ENCODE data around the gene AKR1C3.
"Not testable (repeated sequence)": the region's sequence is repeated elsewhere in the genome, so short reads cannot be mapped to it uniquely, and the experiment has no call there.

Gene AKR1C3

DNA sequence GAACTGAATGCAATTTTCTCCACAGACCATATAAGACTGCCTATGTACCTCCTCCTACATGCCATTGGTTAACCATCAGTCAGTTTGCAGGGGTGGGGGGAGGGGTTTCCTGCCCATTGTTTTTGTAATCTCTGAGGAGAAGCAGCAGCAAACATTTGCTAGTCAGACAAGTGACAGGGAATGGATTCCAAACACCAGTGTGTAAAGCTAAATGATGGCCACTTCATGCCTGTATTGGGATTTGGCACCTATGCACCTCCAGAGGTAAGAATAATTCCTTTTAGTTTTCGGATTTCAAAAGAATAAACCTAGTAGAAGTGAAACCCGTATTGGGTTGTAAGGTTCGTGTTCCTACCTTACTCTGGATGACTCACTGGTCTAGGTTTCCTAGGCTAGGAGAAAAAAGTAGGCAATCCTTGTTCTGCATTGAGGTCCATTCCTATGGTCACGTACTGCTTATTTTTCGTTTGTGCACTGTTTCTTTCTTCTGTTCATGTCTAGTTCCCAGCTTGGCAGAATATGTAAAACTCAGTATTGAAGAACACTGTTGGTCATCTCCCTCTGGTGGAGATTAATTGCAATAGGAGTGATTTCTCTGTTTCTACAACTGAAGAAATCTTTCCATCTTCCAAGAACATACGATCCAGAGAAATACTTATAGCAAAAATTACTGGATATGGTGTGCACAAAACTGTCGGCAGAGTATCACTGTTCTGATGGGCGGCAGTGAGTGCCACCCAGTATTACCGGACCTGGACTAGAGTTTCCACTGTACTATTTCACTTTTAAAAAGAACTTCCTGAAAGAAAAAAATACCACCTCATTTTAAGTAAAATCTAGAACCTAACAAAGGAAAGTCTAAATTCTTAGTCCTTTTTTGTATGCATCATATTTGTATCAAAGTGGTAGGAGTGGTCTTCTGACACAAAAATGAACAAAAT is at the start of gene AKR1C3:
AKR1C3 (plus strand) TSS at position 150 of the 941 bp plus-strand sequence; CDS start at position 181, 31 bp downstream.
- DNase-seq (ENCODE audit: low spot score), result no peak

DNA sequence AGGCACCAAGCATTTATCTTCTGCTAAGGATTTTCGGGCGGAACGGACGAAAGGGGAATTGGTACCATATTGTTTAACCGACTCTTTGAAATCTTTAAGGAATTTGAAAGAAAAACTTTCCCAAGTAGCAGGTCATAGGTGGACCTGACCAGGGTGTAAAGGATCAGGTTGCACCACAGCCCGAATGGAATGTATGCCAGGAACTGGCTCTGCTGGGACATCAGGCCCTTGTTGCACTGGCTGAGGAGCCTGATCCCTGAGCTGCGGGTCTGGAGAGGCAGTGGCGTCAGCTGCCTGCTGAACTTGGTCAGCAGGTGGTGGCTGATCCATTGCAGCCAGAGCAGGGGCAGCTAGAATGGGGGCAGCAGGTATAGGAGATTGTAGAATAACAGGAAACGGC is 49.1 kb upstream of the AKR1C3 start:
- no peak for DNase-seq (ENCODE audit: low spot score)

DNA sequence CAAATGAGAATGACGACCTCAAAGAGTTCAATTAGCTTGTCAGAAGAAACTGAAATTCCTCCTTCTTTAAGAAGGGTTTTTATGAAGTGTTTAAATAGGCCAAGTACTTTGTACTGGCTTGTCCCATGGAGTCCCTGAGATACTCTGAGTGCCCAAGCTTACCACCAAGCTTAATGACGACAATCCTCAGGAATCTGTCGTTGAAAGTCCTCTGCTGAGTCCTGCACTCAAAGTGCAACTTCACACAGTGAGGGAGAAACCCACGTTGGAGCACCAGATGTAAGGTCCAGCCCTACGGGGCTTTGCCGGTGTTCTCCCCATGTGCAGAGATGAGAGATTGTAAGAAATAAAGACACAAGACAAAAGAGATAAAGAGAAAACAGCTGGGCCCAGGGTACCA is 47.8 kb upstream of the AKR1C3 start:
- DNase-seq (ENCODE audit: low spot score), result no peak

DNA sequence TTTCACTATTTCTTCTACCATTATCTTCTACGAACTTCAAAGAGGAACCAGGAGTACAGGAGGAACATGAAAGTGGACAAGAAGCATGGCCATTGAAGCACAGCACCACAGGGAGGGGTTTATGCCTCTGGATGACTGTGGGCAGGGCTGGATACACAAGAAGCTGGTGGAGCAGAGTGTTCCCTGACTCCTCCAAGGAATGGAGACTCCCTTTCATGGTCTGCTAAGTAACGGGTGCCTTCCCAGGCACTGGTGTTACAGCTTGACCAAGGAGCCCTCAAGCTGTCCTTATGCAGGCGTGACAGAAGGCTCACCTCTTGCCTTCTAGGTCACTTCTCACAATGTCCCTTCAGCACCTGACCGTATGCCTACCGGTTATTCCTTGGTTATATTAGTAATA is 47.2 kb upstream of the AKR1C3 start:
- DNase-seq (ENCODE audit: low spot score), result not testable (repeated sequence)

DNA sequence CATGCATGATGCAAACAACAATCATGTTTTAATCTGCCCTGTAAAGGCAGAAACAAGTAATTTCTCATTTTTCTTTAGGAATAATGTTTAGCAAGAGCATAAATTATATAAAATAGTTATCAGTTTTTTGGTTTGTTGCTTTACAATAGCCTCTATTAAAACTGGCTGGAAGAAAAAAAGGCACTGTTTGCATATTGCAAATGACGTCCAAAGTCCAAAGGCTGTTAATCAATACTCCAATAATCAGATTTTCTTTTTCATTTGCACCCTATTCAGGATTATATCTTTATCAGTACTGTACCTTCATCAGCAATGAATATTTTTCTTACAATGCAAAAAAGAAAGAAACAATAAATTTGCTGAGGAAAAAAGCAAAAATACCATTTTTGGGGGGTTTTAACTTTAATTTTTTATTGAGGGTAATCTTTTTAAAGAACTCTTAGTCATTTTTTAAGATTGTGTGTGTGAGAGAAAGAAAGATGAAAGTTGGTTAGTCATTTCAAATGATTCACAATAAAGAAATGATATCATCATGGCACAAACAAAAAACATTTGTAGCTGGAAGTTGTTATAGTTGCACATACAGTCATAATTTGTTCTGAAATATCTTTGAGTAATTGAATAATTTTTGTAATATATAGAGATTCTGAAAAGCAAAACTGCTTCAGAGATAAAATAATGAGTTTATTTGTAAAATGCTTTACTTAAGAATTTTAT is 46.1 kb upstream of the AKR1C3 start:
- DNase-seq (ENCODE audit: low spot score), result no peak

DNA sequence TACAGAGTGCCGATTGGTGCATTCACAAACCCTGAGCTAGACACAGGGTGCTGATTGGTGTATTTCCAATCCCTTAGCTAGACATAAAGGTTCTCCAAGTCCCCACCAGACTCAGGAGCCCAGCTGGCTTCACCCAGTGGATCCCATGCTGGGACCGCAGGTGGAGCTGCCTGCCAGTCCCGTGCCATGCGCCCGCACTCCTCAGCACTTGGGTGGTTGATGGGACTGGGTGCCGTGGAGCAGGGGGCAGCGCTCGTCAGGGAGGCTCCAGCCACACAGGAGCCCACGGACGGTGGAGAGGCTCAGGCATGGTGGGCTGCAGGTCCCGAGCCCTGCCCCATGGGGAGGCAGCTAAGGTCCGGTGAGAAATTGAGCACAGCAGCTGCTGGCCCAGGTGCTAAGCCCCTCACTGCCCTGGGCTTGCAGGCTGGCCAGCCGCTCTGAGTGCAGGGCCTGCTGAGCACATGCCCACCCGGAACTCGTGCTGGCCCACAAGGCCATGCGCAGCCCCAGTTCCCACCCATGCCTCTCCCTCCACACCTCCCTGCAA is 41.2 kb upstream of the AKR1C3 start:
- not testable (repeated sequence) for DNase-seq (ENCODE audit: low spot score)

DNA sequence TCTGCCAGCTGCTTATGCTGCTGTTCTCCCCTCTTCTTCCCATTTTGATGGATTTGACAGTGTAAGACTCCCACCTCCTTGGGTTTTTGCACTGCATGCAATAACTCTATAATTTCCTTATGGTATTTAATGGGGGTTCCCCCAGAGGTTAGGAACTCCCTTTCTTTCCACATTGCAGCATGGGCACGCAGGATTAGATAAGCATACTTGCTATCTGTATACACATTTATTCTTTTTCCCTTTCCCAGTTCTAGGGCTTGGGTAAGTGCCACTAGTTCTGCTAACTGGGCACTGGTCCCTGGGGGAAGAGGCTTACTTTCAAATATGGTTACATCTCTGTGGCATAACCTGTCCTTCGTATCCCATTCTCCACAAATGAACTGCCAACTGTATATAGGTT is 39.4 kb upstream of the AKR1C3 start:
- not testable (repeated sequence) for DNase-seq (ENCODE audit: low spot score)

DNA sequence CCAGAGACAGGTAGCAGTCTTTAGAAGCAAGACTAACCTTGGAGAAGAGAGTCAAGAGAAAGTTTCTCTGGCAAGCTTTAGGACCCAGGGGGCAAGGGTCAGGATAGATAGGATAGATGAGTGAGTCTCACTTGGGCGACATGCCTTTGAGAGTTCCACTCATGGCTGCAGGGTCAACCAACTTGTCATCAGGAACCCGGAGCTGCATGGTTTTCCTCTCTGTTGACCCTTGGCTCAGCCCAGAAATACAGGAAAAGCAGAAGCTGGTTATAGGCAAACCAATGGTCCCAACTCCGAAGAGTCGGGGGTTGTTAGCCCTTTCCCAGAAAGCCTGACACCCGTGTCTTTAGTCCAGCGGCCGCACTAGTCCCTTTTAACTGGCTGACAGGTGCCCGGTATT is 34.9 kb upstream of the AKR1C3 start:
- not testable (repeated sequence) for DNase-seq (ENCODE audit: low spot score)

DNA sequence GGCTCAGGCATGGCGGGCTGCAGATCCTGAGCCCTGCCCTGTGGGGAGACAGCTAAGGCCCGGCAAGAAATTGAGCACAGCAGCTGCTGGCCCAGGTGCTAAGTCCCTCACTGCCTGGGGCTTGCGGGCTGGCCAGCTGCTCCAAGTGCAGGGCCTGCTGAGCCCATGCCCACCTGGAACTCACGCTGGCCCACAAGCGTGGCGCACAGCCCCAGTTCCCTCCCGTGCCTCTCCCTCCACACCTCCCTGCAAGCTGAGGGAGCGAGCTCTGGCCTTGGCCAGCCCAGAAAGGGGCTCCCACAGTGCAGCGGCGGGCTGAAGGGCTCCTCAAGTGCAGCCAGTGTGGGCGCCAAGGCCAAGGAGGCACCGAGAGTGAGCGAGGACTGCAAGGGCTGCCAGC is 33.4 kb upstream of the AKR1C3 start:
- not testable (repeated sequence) for DNase-seq (ENCODE audit: low spot score)

DNA sequence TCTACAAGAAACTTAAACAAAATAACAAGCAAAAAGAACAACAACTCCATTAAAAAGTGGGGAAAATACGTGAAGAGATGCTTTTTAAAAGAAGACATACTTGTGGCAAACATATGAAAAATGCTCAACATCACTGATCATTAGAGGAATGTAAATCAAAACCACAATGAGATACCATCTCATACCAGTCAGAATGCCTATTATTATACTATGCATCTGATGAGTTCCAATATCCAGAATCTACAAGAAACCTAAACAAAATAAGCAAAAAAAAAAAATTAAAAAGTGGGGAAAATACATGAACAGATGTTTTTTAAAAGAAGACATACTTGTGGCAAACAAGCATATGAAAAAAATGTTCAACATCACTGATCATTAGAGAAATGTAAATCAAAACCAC is 29.6 kb upstream of the AKR1C3 start:
- DNase-seq (ENCODE audit: low spot score), result no peak

DNA sequence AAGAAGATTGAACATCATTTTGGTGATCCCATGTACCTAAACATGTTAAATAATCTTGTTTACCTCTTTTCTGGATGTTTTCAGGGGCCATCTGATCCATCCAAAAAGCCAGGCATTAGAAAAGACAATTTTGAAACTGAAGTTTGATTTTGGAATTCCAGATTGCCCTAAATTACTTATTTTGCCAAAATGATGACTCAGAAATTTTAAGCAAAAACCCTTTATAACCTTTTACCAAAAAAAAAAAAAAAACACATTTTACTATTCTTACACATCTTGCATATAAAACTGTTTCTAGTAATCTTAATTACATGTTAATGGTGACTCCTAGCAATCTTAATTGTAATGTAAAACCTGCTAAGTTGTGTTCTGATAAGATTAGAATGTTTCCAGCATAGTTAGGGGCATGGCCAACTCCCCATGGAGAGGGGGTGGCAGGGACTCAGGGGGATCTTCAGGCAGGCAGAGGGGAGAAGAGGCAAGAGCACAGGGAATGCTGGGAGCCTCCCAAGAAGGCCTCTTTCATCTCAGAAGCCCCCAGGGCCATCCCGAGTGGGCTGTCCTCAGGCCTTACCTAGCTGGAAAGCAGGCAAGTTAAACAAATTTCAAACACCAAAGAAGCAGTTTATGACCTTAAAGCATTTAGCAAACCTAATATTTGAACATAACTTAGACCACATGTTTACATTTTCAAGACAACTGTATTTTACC is 25.8 kb upstream of the AKR1C3 start:
- DNase-seq (ENCODE audit: low spot score), result no peak

DNA sequence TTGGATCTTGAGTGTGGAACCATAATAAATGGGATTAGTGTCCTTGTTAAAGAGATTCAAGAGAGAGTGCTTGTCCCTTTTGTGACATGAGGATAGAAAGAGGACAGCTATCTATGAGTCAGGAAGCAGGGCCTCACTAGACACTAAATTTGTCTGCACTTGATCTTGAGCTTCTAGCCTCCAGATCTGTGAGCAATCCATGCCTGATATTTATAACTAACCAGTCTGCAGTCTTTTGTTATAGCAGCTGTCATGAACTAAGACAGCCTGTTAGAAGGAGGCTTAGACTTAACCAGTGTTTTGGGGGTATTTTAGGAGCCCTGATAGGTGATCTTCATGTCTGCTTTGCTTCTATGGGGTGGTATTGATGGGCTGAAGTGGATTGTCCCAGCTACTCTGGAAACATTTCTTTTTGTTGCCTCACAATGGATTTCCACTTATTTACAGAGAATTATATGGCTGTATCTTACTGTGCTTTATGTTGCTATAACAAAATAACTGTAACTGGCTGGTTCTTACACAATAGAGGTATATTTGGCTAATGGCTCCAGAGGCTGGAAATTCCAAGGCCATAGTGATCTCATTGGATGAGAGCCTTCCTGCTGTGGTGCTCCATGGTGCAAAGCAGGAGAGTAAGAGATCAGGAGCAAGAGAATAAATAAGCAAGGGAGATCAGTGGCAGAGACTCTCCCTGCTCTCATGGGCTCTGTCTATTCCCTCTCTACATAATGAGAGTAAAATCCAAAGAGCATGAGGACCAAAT is 23.4 kb upstream of the AKR1C3 start:
- DNase-seq (ENCODE audit: low spot score), result no peak

DNA sequence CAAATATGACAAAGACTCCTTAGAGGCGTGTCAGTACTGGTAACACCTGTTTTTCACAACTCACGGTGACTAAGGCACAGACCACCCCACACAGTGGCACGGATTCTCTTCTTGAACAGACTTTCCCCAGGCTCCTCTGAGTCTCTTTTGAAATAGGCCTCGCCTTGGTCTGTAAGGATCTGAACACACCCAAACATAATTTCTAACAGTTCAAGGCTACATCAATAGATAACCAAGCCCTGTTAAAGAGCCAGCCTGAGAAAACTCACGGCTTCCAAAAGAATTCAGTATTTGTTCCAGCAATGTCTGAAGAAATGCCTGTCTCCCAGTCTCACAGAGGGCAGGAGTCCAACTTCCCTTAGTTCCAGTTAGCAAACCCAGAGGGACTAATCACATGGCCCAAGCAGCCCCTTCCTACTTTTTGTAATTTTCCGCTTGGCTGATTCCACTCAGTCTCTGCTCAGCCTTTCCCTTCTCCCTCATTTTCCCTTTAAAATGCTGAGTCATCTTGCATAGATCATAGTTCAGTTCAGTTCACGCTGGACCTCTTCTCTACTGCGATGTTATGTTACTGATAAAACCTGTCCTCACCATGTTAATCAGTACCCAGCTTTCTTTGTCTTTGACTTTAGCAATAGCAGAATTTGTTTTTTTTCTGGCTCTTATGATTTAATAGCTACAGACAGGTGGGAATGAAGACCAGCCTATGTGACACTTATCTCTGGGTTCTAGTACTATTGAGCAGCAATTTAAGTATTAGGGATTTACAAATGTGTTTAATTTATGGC is 22.6 kb upstream of the AKR1C3 start:
- no peak for DNase-seq (ENCODE audit: low spot score)

DNA sequence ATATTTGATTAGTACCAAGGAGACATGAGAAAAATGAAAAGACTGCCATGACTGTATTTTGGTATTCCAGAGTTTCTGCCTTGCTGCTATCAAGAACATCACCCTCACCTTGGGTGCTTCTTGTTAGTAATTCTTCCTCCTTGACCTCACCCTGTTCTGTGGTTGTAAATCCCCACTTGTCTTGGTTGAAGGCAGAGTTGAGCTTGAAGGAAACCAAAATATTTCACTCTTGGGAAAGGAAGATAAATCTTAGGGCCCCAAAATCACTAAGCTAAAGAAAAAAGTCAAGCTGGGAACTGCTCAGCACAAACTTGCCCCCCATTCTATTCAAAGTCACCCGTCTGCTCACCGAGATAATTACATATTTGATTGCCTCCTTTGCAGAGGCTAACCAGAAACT is 20.6 kb upstream of the AKR1C3 start:
- no peak for DNase-seq (ENCODE audit: low spot score)

DNA sequence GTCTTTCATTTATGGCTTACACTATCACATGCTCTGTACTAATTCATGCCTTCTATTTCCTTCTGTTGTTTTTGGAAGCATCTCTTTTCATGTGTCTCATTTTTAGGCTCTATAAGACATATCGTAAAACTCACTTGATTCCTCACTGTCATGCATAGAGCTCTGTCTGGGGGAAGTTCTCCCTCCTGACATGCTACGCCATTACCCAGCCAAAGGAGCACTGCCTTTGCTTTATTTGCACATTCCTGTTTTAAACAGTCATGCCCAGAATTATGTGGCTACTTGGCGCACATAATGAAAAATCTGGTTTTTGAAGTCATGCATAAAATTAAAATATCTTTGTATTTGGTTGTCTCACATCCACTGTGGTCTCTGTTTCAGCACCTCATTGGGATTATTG is 17.6 kb upstream of the AKR1C3 start:
- no peak for DNase-seq (ENCODE audit: low spot score)

DNA sequence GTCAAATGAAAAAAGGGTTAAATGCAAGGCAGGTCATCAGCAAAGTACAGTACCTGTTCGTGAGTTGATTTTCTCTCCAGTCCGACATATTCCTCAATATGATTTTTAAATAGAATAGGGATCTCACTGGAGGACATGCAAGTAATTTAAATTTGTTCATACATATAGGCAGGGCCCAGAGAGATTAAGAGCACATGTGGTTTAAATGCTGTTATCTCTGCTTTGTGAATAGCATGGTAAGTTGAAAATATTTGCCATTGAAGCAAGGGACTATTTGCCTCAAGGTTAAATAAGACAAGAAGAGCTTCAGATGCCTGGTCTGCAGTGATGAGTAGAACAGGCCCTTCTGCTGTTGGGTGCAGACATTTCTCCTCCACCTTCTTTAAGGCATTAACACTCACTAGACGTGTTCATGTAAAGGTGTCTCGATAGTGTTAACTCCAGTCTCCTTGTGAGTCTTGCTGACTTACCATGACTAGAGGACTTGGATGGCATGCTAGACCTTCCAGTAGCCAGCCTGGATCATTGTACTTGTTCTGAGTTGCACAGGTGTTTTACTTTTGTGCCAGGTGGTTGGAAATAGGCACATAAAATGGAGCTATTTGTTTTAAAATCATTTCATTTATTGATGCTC is 15.6 kb upstream of the AKR1C3 start:
- no peak for DNase-seq (ENCODE audit: low spot score)

DNA sequence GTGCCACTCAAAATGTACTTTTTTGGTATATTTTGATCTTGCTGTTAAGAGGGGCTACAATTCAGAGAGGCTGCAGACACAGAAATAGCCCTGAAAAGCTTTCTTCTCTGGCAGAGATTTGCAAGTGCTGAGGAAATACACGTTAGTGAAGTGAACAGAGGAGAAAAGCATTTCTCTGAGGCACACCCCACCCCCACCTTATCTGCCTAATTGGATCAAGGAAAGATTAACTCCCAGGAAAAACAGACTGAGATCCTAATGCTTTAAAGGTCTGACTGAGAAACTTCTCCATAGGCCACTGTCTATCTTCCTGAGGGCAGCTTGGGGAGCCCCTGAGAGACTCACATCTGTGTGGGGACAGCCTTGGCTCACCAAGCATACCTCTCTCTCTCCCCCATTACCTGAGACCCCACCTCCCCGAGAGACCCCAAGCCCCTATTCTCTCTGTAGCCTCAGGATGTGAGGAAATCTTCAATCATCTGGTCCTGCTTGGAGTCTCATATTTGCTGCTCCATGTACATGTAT is 14.8 kb upstream of the AKR1C3 start:
- DNase-seq (ENCODE audit: low spot score), result no peak

DNA sequence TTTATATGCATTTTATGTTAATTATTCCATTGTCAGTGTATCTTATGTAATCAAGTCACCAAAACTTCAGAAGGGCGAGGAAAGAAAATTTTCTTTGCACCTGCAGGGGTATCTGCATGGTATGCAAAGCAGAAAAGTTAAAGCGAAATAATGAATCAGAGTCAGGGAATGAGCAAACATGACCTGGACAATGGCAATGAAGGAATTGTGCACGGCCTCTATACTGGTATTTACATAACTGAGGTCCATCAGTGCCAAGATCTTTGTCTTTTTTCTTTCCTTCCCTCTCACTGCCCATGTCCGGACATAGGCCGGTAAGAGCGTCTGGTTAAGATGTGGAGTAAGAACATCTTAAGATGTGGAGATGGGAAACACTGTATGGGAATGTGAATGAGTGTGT is 14.4 kb upstream of the AKR1C3 start:
- no peak for DNase-seq (ENCODE audit: low spot score)

DNA sequence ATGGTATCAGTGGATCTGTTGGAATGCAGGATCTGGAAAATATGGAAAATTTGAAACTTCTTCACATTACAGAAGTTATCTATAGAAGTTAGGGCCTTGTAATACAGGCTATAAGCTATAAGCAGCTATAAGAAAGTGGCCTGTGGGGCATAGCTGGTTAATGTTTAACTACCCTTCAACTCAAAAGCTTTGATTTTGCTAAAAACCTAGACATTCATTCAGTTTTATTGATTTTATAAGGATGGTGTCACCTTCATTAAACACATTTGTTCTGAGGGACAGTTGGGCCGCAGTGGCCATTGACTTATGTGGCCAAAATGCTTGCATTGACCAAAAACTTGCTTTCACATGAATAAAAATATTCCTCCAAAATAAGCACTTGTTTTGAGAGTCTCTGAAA is 13.1 kb upstream of the AKR1C3 start:
- no peak for DNase-seq (ENCODE audit: low spot score)

DNA sequence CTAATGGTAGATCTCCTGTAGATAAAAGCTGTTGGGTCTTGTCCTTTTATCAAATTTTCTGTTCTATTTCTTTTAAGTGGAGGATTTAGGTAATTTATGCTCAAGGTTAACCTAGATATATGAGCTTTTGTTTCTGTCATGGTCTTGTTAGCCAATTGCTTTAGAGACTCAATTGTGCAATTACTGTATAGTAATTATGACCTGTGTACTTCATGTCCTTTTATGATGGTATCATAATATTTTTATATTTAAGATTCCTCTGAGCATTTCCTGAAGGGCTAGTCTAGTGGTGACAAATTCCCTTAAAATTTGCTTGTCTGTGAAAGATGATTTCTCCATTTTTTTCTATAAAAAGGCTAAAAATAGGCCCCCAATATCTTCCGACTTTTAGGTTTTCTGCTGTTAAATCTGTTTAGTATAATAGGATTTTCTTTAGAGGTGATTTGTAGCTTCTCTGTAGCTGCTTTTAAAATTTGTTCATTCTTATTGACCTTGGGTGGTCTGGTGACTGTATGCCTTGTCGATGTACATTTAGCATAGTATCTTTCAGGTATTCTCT is 5.4 kb upstream of the AKR1C3 start:
- DNase-seq (ENCODE audit: low spot score), result no peak

All from germinal center (tissue), 1 donor.